Subcutaneous adipose tissue (tissue), 4 donors: ENCODE measurements around the gene LRFN2. TPM values are rescaled to one million over a fixed set of nuclear protein-coding genes. Genes with fewer than 3 reads are reported as not detected.

ENCODE experiments used
- total RNA-seq, 4 donors: library from RNA; depleted of rRNA; stranded (reverse); fragments of >200 nt; gene quantifications; one replicate each; pipeline ENCODE4 v1.1.0, GENCODE V29; 2016
- TF ChIP-seq, protein P1 (sequence below): fragments of 450-650 bp; IDR thresholded peaks from one replicate; pipeline ENCODE4 v1.5.1; 2016; ENCODE audit warnings: low read depth, mild to moderate bottlenecking, control low read depth, antibody characterized with exemption, moderate library complexity

The LRFN2 gene
- total RNA-seq, 4 donors from 2014 or later = not detected

DNA sequence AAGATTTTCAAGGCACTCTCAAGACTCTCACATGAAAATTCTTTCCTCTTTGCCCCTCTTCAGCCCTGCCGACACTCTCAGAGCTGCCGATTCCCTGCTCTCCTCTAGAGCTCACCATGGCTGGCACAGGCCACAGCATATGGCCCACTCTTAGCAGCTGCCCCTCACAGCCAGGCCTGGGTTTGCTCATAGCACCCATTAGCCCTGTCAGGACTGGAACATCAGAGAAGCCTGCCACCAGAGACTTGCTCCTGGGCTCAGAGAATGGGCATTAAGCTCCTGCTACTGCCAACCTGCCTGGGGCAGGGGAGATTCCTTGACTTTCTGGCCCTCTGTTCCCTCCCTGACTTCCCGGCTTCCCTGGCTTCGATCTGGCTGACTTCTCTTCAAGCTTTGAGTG is 96.7 kb downstream of the LRFN2 start:
- TF ChIP-seq, protein P1, sequence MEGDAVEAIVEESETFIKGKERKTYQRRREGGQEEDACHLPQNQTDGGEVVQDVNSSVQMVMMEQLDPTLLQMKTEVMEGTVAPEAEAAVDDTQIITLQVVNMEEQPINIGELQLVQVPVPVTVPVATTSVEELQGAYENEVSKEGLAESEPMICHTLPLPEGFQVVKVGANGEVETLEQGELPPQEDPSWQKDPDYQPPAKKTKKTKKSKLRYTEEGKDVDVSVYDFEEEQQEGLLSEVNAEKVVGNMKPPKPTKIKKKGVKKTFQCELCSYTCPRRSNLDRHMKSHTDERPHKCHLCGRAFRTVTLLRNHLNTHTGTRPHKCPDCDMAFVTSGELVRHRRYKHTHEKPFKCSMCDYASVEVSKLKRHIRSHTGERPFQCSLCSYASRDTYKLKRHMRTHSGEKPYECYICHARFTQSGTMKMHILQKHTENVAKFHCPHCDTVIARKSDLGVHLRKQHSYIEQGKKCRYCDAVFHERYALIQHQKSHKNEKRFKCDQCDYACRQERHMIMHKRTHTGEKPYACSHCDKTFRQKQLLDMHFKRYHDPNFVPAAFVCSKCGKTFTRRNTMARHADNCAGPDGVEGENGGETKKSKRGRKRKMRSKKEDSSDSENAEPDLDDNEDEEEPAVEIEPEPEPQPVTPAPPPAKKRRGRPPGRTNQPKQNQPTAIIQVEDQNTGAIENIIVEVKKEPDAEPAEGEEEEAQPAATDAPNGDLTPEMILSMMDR = no peak

GRCh38 chr6:40489798-40490197 is 97.4 kb downstream of the LRFN2 start:
- TF ChIP-seq, protein P1 = no peak

GRCh38 chr6:40486576-40486975 is 100.6 kb downstream of the LRFN2 start:
- TF ChIP-seq, protein P1 = no peak

- TF ChIP-seq, protein P1 = no peak
Measured at GRCh38 chr6:40485795-40486194, 101.4 kb downstream of the LRFN2 start.

- TF ChIP-seq, protein P1 = no peak
Measured at GRCh38 chr6:40485300-40485699, 101.9 kb downstream of the LRFN2 start.

- TF ChIP-seq, protein P1 = no peak
Measured at GRCh38 chr6:40484066-40484465, 103.1 kb downstream of the LRFN2 start.

- TF ChIP-seq, protein P1 = no peak
Measured at GRCh38 chr6:40482532-40482931, 104.6 kb downstream of the LRFN2 start.
